ENCODE data around the gene MMP19. TPM values are rescaled to one million over a fixed set of nuclear protein-coding genes. Genes with fewer than 3 reads are reported as not detected.

Gene MMP19
- total RNA-seq, 1 donor from 2014 or later: 0.13 TPM

DNA sequence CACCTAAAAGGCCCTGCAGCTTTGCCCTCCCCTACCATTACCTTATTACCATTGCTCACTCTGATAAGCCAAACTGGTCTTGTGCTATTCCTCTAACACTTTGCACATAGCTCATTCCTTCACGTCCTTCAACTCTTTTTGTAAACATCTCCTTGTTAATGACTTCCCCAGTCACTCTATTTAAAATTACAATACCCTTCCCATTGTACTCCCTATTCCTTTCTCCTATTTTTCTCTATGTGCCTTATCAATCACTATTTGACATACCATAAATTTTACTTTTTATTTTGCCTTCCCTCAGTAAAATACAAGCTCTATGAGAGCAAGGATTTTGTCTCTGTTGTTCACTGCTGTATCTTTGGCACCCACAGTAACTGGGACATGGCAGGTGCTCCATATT, 30.6 kb downstream of the MMP19 start:
- Histone ChIP-seq H3K9me3 (ENCODE audit: low read depth) (no peaks in the 10 kb centered on the region), H3K27ac (no peak overlapping the region), H3K9ac (no peak overlapping the region), H3F3A (ENCODE audit: low read depth) (no peaks in the 10 kb centered on the region), H2AFZ (replicated peaks) (no peak overlapping the region), H4K20me1 (ENCODE audit: low read depth) (peaks cover 94% of the 10 kb centered on the region), H3K79me2 (ENCODE audit: low read depth) (peaks cover 100% of the 10 kb centered on the region), H3K27me3 (no peaks in the 10 kb centered on the region), H3K4me2 (no peak overlapping the region), H3K4me1 (peaks cover 14% of the 10 kb centered on the region), H3K4me3 (no peak overlapping the region), H3K36me3 (peaks cover 9% of the 10 kb centered on the region)
- Mint-ChIP-seq H3K27me3 (ENCODE audit: insufficient read depth, low read depth) (no peaks in the 10 kb centered on the region), H3K4me1 (peaks cover 7% of the 10 kb centered on the region), H3K27ac (no peak overlapping the region), H3K36me3 (peaks cover 16% of the 10 kb centered on the region), H3K9me3 (no peaks in the 10 kb centered on the region), H3K4me3 (no peak overlapping the region)
- TF ChIP-seq, protein P1, sequence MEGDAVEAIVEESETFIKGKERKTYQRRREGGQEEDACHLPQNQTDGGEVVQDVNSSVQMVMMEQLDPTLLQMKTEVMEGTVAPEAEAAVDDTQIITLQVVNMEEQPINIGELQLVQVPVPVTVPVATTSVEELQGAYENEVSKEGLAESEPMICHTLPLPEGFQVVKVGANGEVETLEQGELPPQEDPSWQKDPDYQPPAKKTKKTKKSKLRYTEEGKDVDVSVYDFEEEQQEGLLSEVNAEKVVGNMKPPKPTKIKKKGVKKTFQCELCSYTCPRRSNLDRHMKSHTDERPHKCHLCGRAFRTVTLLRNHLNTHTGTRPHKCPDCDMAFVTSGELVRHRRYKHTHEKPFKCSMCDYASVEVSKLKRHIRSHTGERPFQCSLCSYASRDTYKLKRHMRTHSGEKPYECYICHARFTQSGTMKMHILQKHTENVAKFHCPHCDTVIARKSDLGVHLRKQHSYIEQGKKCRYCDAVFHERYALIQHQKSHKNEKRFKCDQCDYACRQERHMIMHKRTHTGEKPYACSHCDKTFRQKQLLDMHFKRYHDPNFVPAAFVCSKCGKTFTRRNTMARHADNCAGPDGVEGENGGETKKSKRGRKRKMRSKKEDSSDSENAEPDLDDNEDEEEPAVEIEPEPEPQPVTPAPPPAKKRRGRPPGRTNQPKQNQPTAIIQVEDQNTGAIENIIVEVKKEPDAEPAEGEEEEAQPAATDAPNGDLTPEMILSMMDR (IDR thresholded peaks at IDR 0.05): no peak
- TF ChIP-seq EZH2phosphoT487 (IDR thresholded peaks at IDR 0.05): no peak
- TF ChIP-seq EZH2 (IDR thresholded peaks at IDR 0.05): no peak
- DNase-seq (ENCODE audit: low spot score): no peak

DNA sequence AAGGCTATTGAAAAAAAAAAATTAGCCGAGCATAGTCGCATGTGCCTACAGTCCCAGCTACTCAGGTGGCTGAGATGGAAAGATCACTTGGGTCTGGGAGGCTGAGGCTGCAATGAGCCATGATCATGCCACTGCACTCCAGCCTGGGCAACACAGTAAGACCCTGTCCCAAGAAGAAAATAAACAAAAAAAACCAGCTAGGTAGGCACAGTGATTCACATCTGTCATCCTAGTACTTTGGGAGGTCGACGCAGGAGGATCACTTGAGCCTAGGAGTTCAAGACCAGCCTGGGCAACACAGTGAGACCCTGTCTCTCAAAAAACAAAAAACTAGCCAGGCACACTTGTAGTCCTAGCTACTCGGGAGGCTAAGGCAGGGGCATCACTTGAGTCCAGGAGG, 33.5 kb downstream of the MMP19 start:
- H3K4me1 Mint-ChIP-seq: peaks cover under 1% of the 10 kb centered on the region
- Histone ChIP-seq H3K27ac (no peak overlapping the region), H3K9ac (no peak overlapping the region), H4K20me1 (ENCODE audit: low read depth) (peaks cover 98% of the 10 kb centered on the region), H3K27me3 (no peaks in the 10 kb centered on the region), H3K9me3 (ENCODE audit: low read depth) (no peaks in the 10 kb centered on the region), H3K79me2 (ENCODE audit: low read depth) (peaks cover 100% of the 10 kb centered on the region), H3K4me2 (no peak overlapping the region), H3F3A (ENCODE audit: low read depth) (no peaks in the 10 kb centered on the region), H3K4me3 (no peak overlapping the region), H3K4me1 (no peaks in the 10 kb centered on the region), H2AFZ (replicated peaks) (no peak overlapping the region), H3K36me3 (peaks cover 4% of the 10 kb centered on the region)
- no peak for DNase-seq (ENCODE audit: low spot score)
- no peaks in the 10 kb centered on the region for H3K27me3 Mint-ChIP-seq (ENCODE audit: insufficient read depth, low read depth)
- no peaks in the 10 kb centered on the region for H3K9me3 Mint-ChIP-seq
- H3K36me3 Mint-ChIP-seq: peaks cover 18% of the 10 kb centered on the region
- TF ChIP-seq EZH2phosphoT487 (IDR thresholded peaks at IDR 0.05) (no peak), EZH2 (IDR thresholded peaks at IDR 0.05) (no peak)
- TF ChIP-seq, protein P1 (IDR thresholded peaks at IDR 0.05): no peak
- H3K27ac Mint-ChIP-seq: no peak overlapping the region
- H3K4me3 Mint-ChIP-seq: no peak overlapping the region

DNA sequence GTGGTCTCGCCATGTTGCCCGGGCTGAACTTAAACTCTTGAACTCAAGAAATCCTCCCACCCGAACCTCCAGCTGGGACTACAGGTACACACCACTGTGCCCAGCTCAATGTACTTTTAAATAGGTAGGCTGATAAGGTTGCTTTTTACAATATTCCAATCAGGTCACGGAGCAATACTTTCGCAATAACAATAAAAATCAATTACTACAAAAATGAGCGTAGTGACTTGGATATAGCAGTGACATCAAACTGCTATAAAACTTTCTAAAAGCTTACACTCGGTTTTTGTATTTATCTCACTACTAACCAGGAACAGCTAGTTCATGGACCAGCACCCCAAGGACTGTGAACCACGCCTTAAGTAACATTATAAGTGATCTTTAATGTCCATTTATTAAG, 35.8 kb downstream of the MMP19 start:
- H3K27ac ChIP-seq: no peak overlapping the region
- H3K4me1 Mint-ChIP-seq: no peaks in the 10 kb centered on the region
- no peaks in the 10 kb centered on the region for H3K27me3 Mint-ChIP-seq (ENCODE audit: insufficient read depth, low read depth)
- H3K9ac ChIP-seq: no peak overlapping the region
- H3K27me3 ChIP-seq: no peaks in the 10 kb centered on the region
- peaks cover 3% of the 10 kb centered on the region for H3F3A ChIP-seq (ENCODE audit: low read depth)
- no peak overlapping the region for H3K4me3 Mint-ChIP-seq
- H3K4me1 ChIP-seq: no peaks in the 10 kb centered on the region
- no peak overlapping the region for H3K27ac Mint-ChIP-seq
- no peaks in the 10 kb centered on the region for H3K9me3 ChIP-seq (ENCODE audit: low read depth)
- H4K20me1 ChIP-seq (ENCODE audit: low read depth): peaks cover 96% of the 10 kb centered on the region
- no peak overlapping the region for H2AFZ ChIP-seq (replicated peaks)
- no peaks in the 10 kb centered on the region for H3K9me3 Mint-ChIP-seq
- no peak overlapping the region for H3K4me2 ChIP-seq
- TF ChIP-seq EZH2 (IDR thresholded peaks at IDR 0.05) (no peak), EZH2phosphoT487 (IDR thresholded peaks at IDR 0.05) (no peak)
- TF ChIP-seq, protein P1 (IDR thresholded peaks at IDR 0.05): no peak
- H3K4me3 ChIP-seq: no peak overlapping the region
- peaks cover 5% of the 10 kb centered on the region for H3K36me3 ChIP-seq
- peaks cover 100% of the 10 kb centered on the region for H3K79me2 ChIP-seq (ENCODE audit: low read depth)
- DNase-seq (ENCODE audit: low spot score): no peak
- H3K36me3 Mint-ChIP-seq: peaks cover 18% of the 10 kb centered on the region

Data from neural progenitor cell (in vitro differentiated cells).